HFF-Myc (cell line): Measurements from ENCODE around the gene PECR.

Experiments used
- DNase-seq: peaks from one replicate; pipeline ENCODE4 v3.0.0-alpha.2; 2011; ENCODE audit warnings: low read depth; ENCODE audit errors: extremely low read depth
- H3K4me3 ChIP-seq: replicated peaks from 2 replicates; pipeline ENCODE4 v1.5.1; 2011; ENCODE audit warnings: low read depth, mild to moderate bottlenecking, control low read depth, low read length
- TF ChIP-seq, protein P1 (sequence below): IDR thresholded peaks from 2 replicates; pipeline ENCODE4 v1.5.1; 2012; ENCODE audit warnings: mild to moderate bottlenecking, low read depth, low read length, control low read depth; ENCODE audit errors: missing control alignments

Gene PECR

DNA sequence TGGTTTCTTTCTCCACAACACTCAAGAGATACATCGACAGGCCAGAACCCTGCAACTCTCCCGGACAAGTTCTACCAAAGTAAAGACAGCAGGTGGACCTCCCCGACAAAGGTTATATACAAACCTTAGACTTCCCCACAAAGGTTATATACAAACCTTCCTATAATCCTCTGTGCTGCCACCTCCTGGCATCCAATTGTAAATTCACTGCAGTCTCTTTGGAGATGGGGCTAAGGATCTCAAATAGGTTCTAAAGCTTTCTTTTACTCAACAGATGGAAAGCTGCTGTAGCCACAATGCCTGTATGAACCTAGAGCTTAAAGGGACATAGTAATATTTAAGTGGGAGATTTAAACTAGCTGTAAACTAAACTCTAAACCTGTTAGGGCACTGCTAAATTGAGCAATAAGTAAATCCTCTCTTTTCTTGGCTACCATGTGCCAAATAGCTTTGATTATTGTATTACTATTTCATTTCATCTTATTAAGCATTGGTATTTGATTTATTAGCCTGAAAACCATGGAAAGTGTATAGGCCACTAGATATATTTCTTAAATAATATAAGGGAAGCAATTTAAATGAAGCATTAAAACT is 58.5 kb downstream of the PECR start:
- H3K4me3 ChIP-seq: no peak overlapping the region
- DNase-seq: no peak
- TF ChIP-seq, protein P1, sequence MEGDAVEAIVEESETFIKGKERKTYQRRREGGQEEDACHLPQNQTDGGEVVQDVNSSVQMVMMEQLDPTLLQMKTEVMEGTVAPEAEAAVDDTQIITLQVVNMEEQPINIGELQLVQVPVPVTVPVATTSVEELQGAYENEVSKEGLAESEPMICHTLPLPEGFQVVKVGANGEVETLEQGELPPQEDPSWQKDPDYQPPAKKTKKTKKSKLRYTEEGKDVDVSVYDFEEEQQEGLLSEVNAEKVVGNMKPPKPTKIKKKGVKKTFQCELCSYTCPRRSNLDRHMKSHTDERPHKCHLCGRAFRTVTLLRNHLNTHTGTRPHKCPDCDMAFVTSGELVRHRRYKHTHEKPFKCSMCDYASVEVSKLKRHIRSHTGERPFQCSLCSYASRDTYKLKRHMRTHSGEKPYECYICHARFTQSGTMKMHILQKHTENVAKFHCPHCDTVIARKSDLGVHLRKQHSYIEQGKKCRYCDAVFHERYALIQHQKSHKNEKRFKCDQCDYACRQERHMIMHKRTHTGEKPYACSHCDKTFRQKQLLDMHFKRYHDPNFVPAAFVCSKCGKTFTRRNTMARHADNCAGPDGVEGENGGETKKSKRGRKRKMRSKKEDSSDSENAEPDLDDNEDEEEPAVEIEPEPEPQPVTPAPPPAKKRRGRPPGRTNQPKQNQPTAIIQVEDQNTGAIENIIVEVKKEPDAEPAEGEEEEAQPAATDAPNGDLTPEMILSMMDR: peak; percentile 68

DNA sequence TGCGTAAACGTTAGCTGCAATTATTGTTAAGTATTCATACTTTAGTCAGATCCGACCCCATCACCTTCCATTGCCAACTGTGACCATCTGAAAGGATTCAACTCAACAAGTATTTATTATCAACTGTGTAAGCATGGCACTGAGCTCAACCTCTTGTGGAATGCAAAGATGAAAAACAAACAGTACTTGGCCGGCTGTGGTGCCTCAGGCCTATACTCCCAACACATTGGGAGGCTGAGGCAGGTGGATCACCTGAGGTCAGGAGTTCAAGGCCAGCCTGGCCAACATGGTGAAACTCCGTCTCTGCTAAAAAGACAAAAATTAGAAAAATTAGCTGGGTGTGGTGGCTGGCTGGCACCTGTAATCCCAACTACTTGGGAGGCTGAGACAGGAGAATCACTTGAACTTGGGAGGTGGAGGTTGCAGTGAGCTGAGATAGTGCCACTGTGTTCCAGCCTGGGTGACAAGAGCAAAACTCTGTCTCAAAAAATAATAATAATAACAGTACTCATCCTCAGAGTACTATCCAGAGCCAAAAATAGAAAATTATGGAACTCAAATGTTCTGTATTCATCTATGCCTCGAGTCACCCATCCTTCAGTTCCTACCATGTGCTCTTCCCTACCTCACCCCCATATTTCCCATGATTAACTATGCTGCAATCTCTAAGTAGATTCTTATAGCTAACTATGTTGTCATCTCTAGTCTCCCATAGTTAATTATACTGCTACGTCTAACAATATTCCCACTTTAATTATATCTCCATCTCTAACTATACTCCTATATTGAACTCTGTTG is 59.6 kb downstream of the PECR start:
- TF ChIP-seq, protein P1: no peak
- no peak overlapping the region for H3K4me3 ChIP-seq
- DNase-seq: no peak

DNA sequence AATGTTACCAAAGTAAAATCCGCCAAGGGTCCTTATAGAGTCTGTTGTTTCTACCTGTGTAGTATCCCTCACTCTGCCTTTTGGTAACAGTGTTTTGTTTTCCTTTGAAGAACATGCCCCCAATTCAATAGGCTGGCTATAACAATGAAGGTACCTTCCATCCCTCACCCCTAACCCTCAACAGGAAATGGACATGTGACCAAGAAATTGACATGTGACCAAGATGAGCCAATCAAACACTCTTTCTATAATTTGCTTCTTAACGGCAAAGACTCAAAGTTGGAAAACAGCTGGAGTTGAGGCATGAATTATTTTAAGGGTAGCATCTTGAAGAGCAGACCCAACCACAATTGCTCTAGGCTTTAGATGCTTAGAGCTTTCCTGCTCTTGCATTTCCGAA is 62.9 kb downstream of the PECR start:
- H3K4me3 ChIP-seq: no peak overlapping the region
- TF ChIP-seq, protein P1: no peak
- no peak for DNase-seq

DNA sequence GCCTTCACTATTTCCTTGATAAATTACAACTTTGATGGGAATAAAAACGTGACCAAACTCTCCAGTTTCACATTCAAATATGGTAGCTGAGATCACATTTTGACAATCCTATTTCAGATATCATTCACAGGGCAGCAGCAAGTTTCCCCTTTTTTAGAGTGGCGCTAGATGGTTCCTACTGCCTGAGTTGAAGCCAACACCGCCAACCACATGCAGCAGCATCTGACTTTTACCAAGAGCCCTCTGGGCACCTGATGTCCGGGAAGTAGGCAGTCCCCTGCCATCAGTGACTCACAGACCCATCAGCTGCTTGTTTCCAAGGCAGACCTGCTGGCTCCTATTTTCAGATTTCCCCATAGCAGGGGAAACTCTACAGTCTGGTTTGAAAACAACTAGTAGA is 64.2 kb downstream of the PECR start:
- TF ChIP-seq, protein P1: no peak
- no peak for DNase-seq
- no peak overlapping the region for H3K4me3 ChIP-seq

DNA sequence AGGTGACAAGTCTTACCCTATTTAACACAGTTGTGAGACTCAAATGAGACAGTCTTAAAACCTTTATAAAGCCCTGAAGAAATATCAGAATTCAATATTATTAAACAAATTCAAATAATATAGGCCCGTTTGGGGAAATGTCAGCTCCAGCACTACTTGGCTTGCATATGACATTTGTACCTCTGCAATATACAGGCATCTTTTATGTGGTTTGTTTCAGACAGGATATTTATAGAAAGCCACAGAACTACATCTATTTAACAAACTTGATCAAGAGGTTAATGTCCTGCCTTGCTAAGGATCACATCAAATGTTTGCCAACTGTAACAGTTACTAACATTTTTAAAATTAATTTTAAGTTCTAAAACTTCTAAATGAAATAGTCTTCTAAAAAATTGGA is 65.0 kb downstream of the PECR start:
- no peak overlapping the region for H3K4me3 ChIP-seq

DNA sequence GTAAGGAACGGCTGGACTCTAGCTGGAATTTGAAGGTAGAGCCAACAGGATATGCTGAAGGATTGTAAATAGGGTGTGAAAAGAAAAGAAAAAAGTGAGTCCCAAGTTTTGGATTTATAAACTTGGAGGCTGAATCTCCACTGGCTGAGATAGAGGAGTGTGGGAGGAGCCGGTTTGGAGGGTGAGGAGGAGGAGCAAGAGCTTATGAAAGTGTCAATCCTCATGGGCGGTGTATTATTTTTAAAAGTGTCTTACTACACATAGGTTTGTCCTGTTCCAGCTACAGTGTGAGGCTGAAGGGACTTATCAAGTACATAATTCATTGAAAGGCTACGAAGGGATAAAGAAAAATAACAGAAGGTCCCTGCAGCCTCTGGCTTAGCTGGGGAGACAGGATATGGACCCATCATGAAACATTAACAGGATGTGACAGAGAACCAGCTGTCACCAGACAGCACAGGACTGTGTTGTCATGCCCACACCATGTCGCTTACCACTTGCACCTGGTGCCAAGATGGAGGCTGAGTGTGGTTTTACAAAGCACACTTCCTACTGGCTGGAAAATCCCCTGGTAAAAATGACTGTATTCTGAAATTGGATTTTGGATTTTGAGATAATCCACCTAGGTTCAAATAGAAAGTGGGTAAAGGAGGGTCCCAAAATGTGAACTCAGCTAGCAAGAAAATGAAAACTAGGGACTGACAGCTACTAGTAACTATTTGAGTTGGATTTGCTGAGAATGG is 65.7 kb downstream of the PECR start:
- H3K4me3 ChIP-seq: no peak overlapping the region
- no peak for DNase-seq
- TF ChIP-seq, protein P1: no peak

More for the DNA sequence above, 65.0 kb downstream of the PECR start:
- no peak for DNase-seq
- TF ChIP-seq, protein P1: no peak
